HepG2 (cell line): Measurements from ENCODE around the gene ADGRG6. TPM values are rescaled to one million over a fixed set of nuclear protein-coding genes. Genes with fewer than 3 reads are reported as not detected.

ENCODE experiments used
- ATAC-seq: fragments of 200-7000 bp; cut with Tn5 transposase; 3 replicates; pipeline ENCODE4 v1.9.1; 2020; ENCODE audit warnings: mild to moderate bottlenecking, moderate library complexity
- BruUV-seq: library from RNA; stranded (reverse); fragments of 400-500 nt; replicated peaks from 2 replicates; lab custom pipeline; 2021; lab: Mats Ljungman, UMichigan
- CTCF ChIA-PET: fragments of 300-600 bp; formaldehyde crosslinking; extraction: SDS; loops from one replicate; lab custom pipeline; 2021; ENCODE audit warnings: low total read pairs, inconsistent platforms, low intra/inter-chr PET ratio; lab: Yijun Ruan, JAX
- POLR2A ChIA-PET: fragments of 350-600 bp; sonication (Branson Sonifier 250); formaldehyde crosslinking; loops from one replicate; lab custom pipeline; 2020; ENCODE audit warnings: antibody characterized with exemption, inconsistent platforms; lab: Yijun Ruan, JAX
- DNase-seq: peaks from one replicate; pipeline ENCODE4 v3.0.0-alpha.2; 2015; ENCODE audit warnings: low spot score
- FAIRE-seq: peaks from 3 replicates; lab custom pipeline; 2011; peaks lifted over from hg19 to GRCh38; lab: Jason Lieb, UNC
- H2AFZ ChIP-seq: one replicate; pipeline ENCODE4 v1.6.1; 2011; ENCODE audit warnings: low read length, inconsistent platforms
- H3K27ac ChIP-seq: fragments of 300-600 bp; 3 replicates; pipeline ENCODE4 v1.8.0; 2011; ENCODE audit warnings: mixed run types, mild to moderate bottlenecking, mixed read lengths, low read length, inconsistent platforms; ENCODE audit not compliant: insufficient read depth; ENCODE audit errors: extremely low read length
- H3K27me3 ChIP-seq, 2 experiments: fragments of 200-600 bp in 1 of 2; 2 replicates in 1 of 2; 3 replicates in 1 of 2; pipeline versions ENCODE4 v1.6.0 to v1.8.0; 2011; ENCODE audit warnings: low read length in 2 of 2, mild to moderate bottlenecking in 2 of 2, moderate library complexity in 2 of 2, inconsistent platforms in 1 of 2; ENCODE audit not compliant: insufficient read depth in 2 of 2, control insufficient read depth in 1 of 2
- H3K36me3 ChIP-seq, 2 experiments: fragments of 200-600 bp in 1 of 2; replicated peaks in 1 of 2; 2 replicates in 1 of 2; 3 replicates in 1 of 2; pipeline versions ENCODE4 v1.5.1 to v1.8.0; 2011; ENCODE audit warnings: low read length in 2 of 2, inconsistent platforms in 1 of 2; ENCODE audit not compliant: insufficient read depth in 2 of 2, control insufficient read depth in 1 of 2
- H3K4me1 ChIP-seq: 2 replicates; pipeline ENCODE4 v1.5.1; 2012; ENCODE audit warnings: low read length, inconsistent platforms; ENCODE audit not compliant: insufficient read depth
- H3K4me2 ChIP-seq: 2 replicates; pipeline ENCODE4 v1.6.0; 2011; ENCODE audit warnings: low read depth, low read length, inconsistent platforms
- H3K4me3 ChIP-seq, 3 experiments: fragments of 200-600 bp in 1 of 3; sonication (generic), shearing (Covaris generic) in 1 of 3; replicated peaks in 1 of 3; 2 replicates each; pipeline ENCODE4 v1.5.1; 2011 to 2016; ENCODE audit warnings: low read length in 3 of 3, inconsistent platforms in 2 of 3, low read depth in 2 of 3, mild to moderate bottlenecking in 2 of 3, control low read depth in 1 of 3, mixed read lengths in 1 of 3; ENCODE audit not compliant: insufficient read depth in 1 of 3
- H3K79me2 ChIP-seq: one replicate; pipeline ENCODE4 v1.6.1; 2011; ENCODE audit warnings: low read length, inconsistent platforms; ENCODE audit not compliant: insufficient read depth
- H3K9ac ChIP-seq: 2 replicates; pipeline ENCODE4 v1.6.0; 2011; ENCODE audit warnings: mild to moderate bottlenecking, low read depth, low read length, inconsistent platforms; ENCODE audit not compliant: insufficient read depth
- H3K9me3 ChIP-seq: 2 replicates; pipeline ENCODE4 v1.5.1; 2012; ENCODE audit warnings: mild to moderate bottlenecking, low read length
- H4K20me1 ChIP-seq: 2 replicates; pipeline ENCODE4 v1.6.0; 2011; ENCODE audit warnings: inconsistent platforms, mild to moderate bottlenecking, low read length, moderate library complexity; ENCODE audit not compliant: insufficient read depth
- JDP2 ChIP-seq: sonication (generic); formaldehyde crosslinking; IDR thresholded peaks from 2 replicates; pipeline ENCODE4 v1.8.1; 2022; ENCODE audit warnings: missing genetic modification reagents, borderline replicate concordance
- JUN ChIP-seq: sonication (generic); formaldehyde crosslinking; IDR thresholded peaks from 2 replicates; pipeline ENCODE4 v1.4.0; 2020; ENCODE audit warnings: mild to moderate bottlenecking, missing genetic modification reagents
- POLR2G ChIP-seq: fragments of 200-400 bp; formaldehyde crosslinking; IDR thresholded peaks from 2 replicates; pipeline ENCODE4 v1.6.1; 2018; ENCODE audit warnings: mild to moderate bottlenecking, low read depth, low read length, moderate library complexity
- RBM22 ChIP-seq: fragments of 200-400 bp; formaldehyde crosslinking; optimal IDR thresholded peaks from 2 replicates; pipeline ENCODE3; 2017; ENCODE audit warnings: mild to moderate bottlenecking, low read length, moderate library complexity
- ZFP41 ChIP-seq: sonication (generic); formaldehyde crosslinking; IDR thresholded peaks from 2 replicates; pipeline ENCODE4 v1.4.0; 2020; ENCODE audit warnings: mild to moderate bottlenecking, missing genetic modification reagents, borderline replicate concordance
- WGBS: methylation state at CpG from one replicate; pipeline ENCODE4 v1.1.6; 2017; ENCODE audit warnings: low lambda C conversion rate; 5-methylcytosine and 5-hydroxymethylcytosine counted together
- in situ Hi-C: cut with HindIII; loops from 2 replicates; pipeline ENCODE4 v1.10.0; 2017; ENCODE audit warnings: low pct_unique_long_range_greater_than_20kb; ENCODE audit not compliant: extremely low pct_ligation_motif_present
- intact Hi-C: fragments of 100-400 bp; cut with micrococcal nuclease; formaldehyde crosslinking; loops from one replicate; pipeline ENCODE4 v1.10.0; 2022; ENCODE audit not compliant: unreplicated experiment
- polyA plus RNA-seq, 8 experiments: library from polyadenylated mRNA; depleted of rRNA in 3 of 8; stranded (reverse) in 7 of 8; unstranded in 1 of 8; fragments of >200 nt; fragmentation: Illumina TruSeq in 4 of 8; extraction: Trizol in 4 of 8; gene quantifications; 2 replicates each; pipeline versions ENCODE4 v1.2.1 to v1.2.3, GENCODE V29; 2011 to 2016; ENCODE audit warnings: low read depth in 4 of 8, missing spikeins in 1 of 8, mixed read lengths in 1 of 8; ENCODE audit not compliant: insufficient read depth in 1 of 8
- total RNA-seq, 5 experiments: library from RNA; depleted of rRNA; stranded (reverse); fragments of >200 nt; fragmentation: Illumina TruSeq; extraction: Trizol; gene quantifications; 2 replicates each; pipeline ENCODE4 v1.2.3, GENCODE V29; 2016; ENCODE audit warnings: low read depth in 1 of 5

Gene ADGRG6
- total and polyA plus RNA-seq, 2 of the 13 experiments (the other 11 are each of a cell fraction or from before 2014, with no cell fraction given): 129 to 249 TPM

DNA sequence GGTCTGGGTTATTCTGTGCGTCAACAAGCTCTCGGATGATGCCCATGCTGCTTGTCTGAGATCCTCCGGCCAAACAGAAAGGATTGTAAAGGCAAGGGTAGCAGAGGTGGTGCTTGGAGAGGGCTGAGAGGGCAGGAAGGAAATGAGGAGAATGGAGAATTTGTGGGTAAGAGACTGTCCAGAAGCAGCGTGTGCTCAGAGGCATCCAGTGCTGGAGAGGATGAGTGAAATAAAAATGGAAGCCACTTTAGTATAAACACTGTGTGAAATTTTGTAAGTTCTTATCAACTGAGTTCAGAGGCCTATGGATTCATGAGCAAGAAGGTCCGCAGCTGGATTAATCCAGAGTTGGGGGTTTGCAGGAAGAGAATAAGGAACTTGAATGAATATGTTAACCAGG lies 59.5 kb downstream of the ADGRG6 start:
- no TSS peak for BruUV-seq
- intact Hi-C loops: loop anchor here (2.0 kb wide), 1 partner anchor 13 kb away; no protein-coding TSS in a partner anchor
- no peaks in the 10 kb centered on the region for H3K27me3 ChIP-seq
- H3K4me3 ChIP-seq: no peak overlapping the region
- 97% methylated on average over 5 of the region's 5 CpGs for WGBS
- no peak overlapping the region for H2AFZ ChIP-seq
- H3K9me3 ChIP-seq: no peaks in the 10 kb centered on the region
- in situ Hi-C loops: no loop called here
- peaks cover 96% of the 10 kb centered on the region for H3K79me2 ChIP-seq
- peak; percentile 51 for TF ChIP-seq RBM22
- no peak for TF ChIP-seq JDP2 (CRISPR knock-in tag)
- TF ChIP-seq JUN (CRISPR knock-in tag): 0 out of 2 replicates have a peak, but pooled peaks have one; percentile 30
- no peak for TF ChIP-seq ZFP41 (CRISPR knock-in tag)
- peak; percentile 27; the same call in 1 of the 2 replicates for TF ChIP-seq POLR2G
- ATAC-seq (peak; percentile 23; the same call in 2 of the 3 replicates), DNase-seq (no peak), FAIRE-seq (no peak)
- H3K9ac ChIP-seq: peak overlapping the region; percentile 12; the same call in 1 of the 2 replicates
- peak overlapping the region; percentile 13 for H3K27ac ChIP-seq
- H3K4me2 ChIP-seq: no peak overlapping the region
- H4K20me1 ChIP-seq: peaks cover 7% of the 10 kb centered on the region; the same call in 1 of the 2 replicates
- ChIA-PET CTCF (interaction anchor here (1.4 kb wide), 1 partner anchor 129 kb away, joined by 3 read pairs; no protein-coding TSS in a partner anchor), POLR2A (interaction anchor here (1.0 to 2.3 kb wide), 3 partner anchors 9 to 76 kb away, joined by 3 to 10 read pairs (median 5); no protein-coding TSS in a partner anchor)
- peaks cover 4 to 19% of the 10 kb centered on the region in 2 experiments; a peak in 4 of 5 replicates for H3K36me3 ChIP-seq
- peaks cover 56% of the 10 kb centered on the region for H3K4me1 ChIP-seq
